ENCODE data around the gene IDE. TPM values are rescaled to one million over a fixed set of nuclear protein-coding genes. Genes with fewer than 3 reads are reported as not detected.

The IDE gene
- total and polyA plus RNA-seq, 7 donors = 9.2 to 69.3 (median 48.8) TPM

- no peak for TF ChIP-seq CTCF (IDR thresholded peaks at IDR 0.05)
- Histone ChIP-seq H3K9me3 (no peaks in the 10 kb centered on the region), H3K36me3 (ENCODE audit: insufficient read depth in 1 of 2, low read depth in 1 of 2) (peaks cover 27 to 100% of the 10 kb centered on the region in 2 donors), H3K4me1 (no peaks in the 10 kb centered on the region), H3K27me3 (ENCODE audit: insufficient read depth in 3 of 3, low read length in 2 of 3) (no peaks in the 10 kb centered on the region), H3K4me3 (no peak overlapping the region), H3K27ac (no peak overlapping the region)
- no peak for ATAC-seq
- no peak for DNase-seq
- intact Hi-C loops (cut with DNase I) = no loop called here
Measured at GRCh38 chr10:92486637-92487036, 87.3 kb downstream of the IDE start.

GRCh38 chr10:92483539-92483938 lies 90.4 kb downstream of the IDE start:
- Histone ChIP-seq H3K9me3 (no peaks in the 10 kb centered on the region), H3K4me1 (no peaks in the 10 kb centered on the region), H3K27me3 (ENCODE audit: insufficient read depth in 3 of 3, low read length in 2 of 3) (no peaks in the 10 kb centered on the region), H3K4me3 (no peak overlapping the region), H3K27ac (no peak overlapping the region), H3K36me3 (ENCODE audit: insufficient read depth in 1 of 2, low read depth in 1 of 2) (peaks cover 17 to 99% of the 10 kb centered on the region in 2 donors)
- no peak for TF ChIP-seq CTCF (IDR thresholded peaks at IDR 0.05)
- 93 to 95% (median 93%) methylated on average over 4 of the region's 4 CpGs for WGBS, 3 donors
- no peak for ATAC-seq
- no peak for DNase-seq
- intact Hi-C loops (cut with DNase I) = no loop called here

- TF ChIP-seq CTCF (IDR thresholded peaks at IDR 0.05) = no peak
- DNase-seq (no peak), ATAC-seq (no peak)
- H3K36me3 ChIP-seq (ENCODE audit: insufficient read depth in 1 of 2, low read depth in 1 of 2) = peaks cover 2 to 87% of the 10 kb centered on the region in 2 donors
- no peaks in the 10 kb centered on the region for H3K9me3 ChIP-seq
- no peak overlapping the region for H3K27ac ChIP-seq
- no peaks in the 10 kb centered on the region for H3K4me1 ChIP-seq
- H3K4me3 ChIP-seq = no peak overlapping the region
- intact Hi-C loops (cut with DNase I) = no loop called here
- no peaks in the 10 kb centered on the region for H3K27me3 ChIP-seq (ENCODE audit: insufficient read depth in 3 of 3, low read length in 2 of 3)
Measured at GRCh38 chr10:92480413-92480812, 93.5 kb downstream of the IDE start.

GRCh38 chr10:92479547-92479946 lies 94.3 kb downstream of the IDE start:
- ATAC-seq = no peak
- Histone ChIP-seq H3K27me3 (ENCODE audit: insufficient read depth in 3 of 3, low read length in 2 of 3) (no peaks in the 10 kb centered on the region), H3K4me3 (no peak overlapping the region), H3K36me3 (ENCODE audit: insufficient read depth in 1 of 2, low read depth in 1 of 2) (peaks cover 0 to 87% of the 10 kb centered on the region in 2 donors), H3K27ac (no peak overlapping the region), H3K4me1 (no peaks in the 10 kb centered on the region), H3K9me3 (no peaks in the 10 kb centered on the region)
- no peak for DNase-seq
- TF ChIP-seq CTCF (IDR thresholded peaks at IDR 0.05) = no peak
- 83 to 91% (median 84%) methylated on average over 7 of the region's 7 CpGs for WGBS, 3 donors
- intact Hi-C loops (cut with DNase I) = loop anchor here in 1 of 2 donors (10.0 kb wide), 1 partner anchor 615 kb away; no protein-coding TSS in a partner anchor

- no peak for TF ChIP-seq CTCF (IDR thresholded peaks at IDR 0.05)
- peaks cover 0 to 87% of the 10 kb centered on the region in 2 donors for H3K36me3 ChIP-seq (ENCODE audit: insufficient read depth in 1 of 2, low read depth in 1 of 2)
- WGBS, 3 donors = 93 to 98% (median 96%) methylated on average over 5 of the region's 5 CpGs
Measured at GRCh38 chr10:92478536-92478935, 95.4 kb downstream of the IDE start.

More at GRCh38 chr10:92478536-92478935, 95.4 kb downstream of the IDE start:
- Histone ChIP-seq H3K4me1 (no peaks in the 10 kb centered on the region), H3K27ac (no peak overlapping the region), H3K4me3 (no peak overlapping the region), H3K27me3 (ENCODE audit: insufficient read depth in 3 of 3, low read length in 2 of 3) (no peaks in the 10 kb centered on the region), H3K9me3 (no peaks in the 10 kb centered on the region)
- ATAC-seq (no peak), DNase-seq (no peak)
- intact Hi-C loops (cut with DNase I) = loop anchor here in 1 of 2 donors (10.0 kb wide), 1 partner anchor 614 kb away; no protein-coding TSS in a partner anchor
